Kidney tubule cell (primary cell): ENCODE results near the gene TAF4.
"Not testable (repeated sequence)": the region's sequence is repeated elsewhere in the genome, so short reads cannot be mapped to it uniquely, and the experiment has no call there.

ENCODE experiments used
- DNase-seq: peaks from one replicate; pipeline ENCODE4 v3.0.0-alpha.2; 2018; ENCODE audit warnings: low spot score

Gene TAF4

GRCh38 chr20:62058941-62059340, 6.7 kb downstream of the TAF4 start:
- DNase-seq, result no peak

DNA sequence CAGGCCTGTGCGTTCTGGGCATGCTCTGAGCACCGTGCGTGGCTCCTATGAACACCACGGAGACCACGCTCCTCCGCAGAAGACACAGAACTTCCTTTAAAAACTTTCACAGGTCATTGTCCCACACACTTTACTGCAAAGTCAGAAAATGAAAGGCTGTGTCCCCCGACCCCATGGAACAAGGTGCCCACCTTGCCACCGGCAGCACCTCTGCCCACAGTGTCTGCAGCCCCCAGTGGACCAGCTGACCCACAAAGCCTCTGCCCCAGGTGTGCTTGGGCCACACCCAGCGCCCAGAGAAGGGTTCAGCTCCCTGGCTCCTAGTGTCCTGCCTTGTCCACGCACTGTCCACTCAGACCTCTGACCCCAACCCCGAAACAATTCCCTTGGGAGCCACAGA, 8.7 kb downstream of the TAF4 start:
- no peak for DNase-seq

- DNase-seq, result no peak
These were observed 9.3 kb downstream of the TAF4 start for GRCh38 chr20:62056377-62056776.

- not testable (repeated sequence) for DNase-seq
These were observed 9.9 kb downstream of the TAF4 start for GRCh38 chr20:62055862-62056115.

DNA sequence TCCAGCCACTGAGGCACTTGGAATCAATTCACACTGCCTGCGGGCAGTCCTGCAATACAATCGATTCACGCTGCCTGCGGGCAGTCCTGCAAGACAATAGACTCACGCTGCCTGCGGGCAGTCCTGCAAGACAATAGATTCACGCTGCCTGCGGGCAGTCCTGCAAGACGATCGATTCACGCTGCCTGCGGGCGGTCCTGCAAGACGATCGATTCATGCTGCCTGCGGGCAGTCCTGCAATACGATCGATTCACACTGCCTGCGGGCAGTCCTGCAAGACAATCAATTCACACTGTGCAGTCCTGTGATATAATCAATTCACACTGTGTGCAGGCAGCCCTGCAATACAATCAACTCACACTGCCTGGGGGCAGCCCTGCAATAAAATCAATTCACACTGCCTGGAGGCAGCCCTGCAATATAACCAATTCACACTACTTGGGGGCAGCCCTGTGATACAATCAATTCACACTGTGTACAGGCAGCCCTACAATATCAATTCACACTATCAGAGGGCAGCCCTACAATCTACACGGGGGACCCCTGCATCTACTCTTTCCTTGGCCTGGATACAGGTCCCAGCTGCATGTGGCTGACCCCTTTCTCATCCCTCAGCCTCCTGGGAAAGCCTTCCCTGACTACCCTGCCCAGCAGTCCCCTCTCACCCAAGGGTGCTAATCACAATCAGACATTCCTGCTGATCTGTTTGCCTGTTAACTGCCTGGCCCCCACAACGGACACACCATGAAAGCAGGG, 10.4 kb downstream of the TAF4 start:
- no peak for DNase-seq

DNA sequence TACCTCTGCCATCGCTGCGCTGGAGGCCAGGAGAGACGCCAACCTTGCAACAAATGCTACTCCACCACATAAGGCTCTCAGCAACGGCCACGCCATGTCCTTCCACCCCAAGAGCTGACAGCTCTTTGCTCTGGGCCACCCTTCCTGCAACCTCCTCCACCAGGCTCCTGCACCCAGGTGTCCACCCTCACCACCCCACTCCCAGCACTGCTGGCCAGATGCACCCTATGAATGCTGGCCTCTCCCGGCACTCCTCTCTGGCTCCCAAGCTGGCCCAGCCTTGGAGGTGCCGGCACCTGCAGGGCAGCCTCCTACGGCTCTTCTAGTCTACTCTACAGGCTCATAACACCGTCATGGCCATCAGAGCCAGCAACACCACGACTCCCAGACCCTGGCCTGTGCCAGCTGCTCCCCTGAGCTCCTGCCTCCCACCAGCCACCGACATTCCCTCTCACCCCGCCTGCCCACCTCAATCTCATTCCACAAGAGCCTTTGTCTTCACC, 11.2 kb downstream of the TAF4 start:
- no peak for DNase-seq

GRCh38 chr20:62053465-62054196, 12.1 kb downstream of the TAF4 start:
- DNase-seq, result no peak

DNA sequence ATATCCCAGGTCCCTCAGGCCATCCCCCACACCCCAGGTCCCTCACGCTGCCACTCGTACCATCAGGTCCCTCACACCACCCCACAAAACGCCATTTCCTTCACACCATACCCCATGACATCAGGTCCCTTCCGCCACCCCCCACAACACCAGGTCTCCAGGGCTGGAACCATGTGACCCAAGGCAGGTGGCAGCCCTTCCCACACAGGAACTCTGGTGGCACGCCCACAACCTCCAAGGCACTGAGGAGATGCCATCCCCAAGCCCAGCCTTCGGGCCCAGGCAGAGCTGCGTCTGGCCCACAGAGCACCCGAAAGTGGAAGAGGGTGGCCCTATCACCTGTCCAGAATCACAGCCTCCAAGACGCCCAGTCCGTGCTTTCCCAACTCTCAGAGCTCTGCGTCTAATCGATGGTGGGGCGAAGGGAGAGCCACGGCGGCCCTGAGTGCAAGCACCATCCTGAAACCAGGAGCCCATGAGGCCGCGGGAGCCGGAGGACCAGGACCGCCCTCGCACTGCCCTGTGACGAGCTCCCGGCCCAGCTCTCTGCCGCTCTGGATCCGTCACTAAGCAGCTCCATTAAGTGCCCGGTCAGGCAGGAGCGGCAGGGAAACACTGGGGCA, 12.7 kb downstream of the TAF4 start:
- no peak for DNase-seq

DNA sequence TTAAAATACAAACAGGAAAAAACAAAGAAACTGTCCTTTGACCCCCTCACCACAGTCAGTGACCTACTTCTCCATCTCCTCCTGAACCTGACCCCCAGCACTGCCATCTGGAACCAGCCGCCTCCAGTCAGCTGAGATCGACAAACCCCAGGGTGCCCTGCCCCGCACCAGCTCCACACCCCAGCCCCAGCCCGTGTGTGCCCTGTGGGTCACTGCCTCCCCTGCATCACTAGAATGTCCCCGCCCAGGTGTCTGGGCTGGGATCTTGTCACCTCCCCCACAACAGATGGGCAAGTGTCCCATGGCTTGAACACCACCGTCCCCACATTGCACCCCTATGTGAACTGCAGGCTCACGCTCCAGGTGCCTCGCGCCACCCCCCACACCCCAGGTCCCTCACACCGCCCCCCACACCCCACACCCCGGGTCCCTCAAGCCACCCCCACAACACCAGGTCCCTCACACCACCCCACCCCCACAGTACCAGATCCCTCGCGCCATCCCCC, 13.3 kb downstream of the TAF4 start:
- DNase-seq, result no peak

- no peak for DNase-seq
These were observed 14.0 kb downstream of the TAF4 start for GRCh38 chr20:62051546-62052255.

GRCh38 chr20:62051144-62051543, 14.5 kb downstream of the TAF4 start:
- no peak for DNase-seq

GRCh38 chr20:62050166-62051120, 15.2 kb downstream of the TAF4 start:
- DNase-seq, result no peak

GRCh38 chr20:62049342-62050165, 16.1 kb downstream of the TAF4 start:
- no peak for DNase-seq

GRCh38 chr20:62048821-62049291, 16.8 kb downstream of the TAF4 start:
- DNase-seq, result no peak

DNA sequence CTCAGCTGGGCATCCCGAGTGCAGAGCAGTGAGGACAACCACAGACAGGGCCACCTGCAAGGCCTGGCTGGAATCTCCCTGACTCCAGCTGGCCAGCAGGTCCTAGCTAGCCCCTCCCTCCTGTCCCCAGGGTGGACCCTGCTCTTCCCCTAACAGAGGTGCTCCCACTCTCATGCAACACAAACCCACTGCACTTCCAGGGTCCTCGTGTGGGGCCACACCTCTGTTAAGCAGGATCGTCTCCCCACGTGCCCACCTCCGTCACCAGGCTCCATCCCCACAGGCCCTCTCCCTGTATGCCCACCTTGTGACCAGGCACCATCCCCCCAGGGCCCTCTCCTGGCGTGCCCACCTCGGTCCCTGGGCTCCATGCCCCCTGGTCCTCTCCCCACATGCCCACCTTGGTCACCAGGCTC, 17.3 kb downstream of the TAF4 start:
- no peak for DNase-seq

- DNase-seq, result no peak
These were observed 17.9 kb downstream of the TAF4 start for GRCh38 chr20:62047666-62048345.

GRCh38 chr20:62046431-62046830, 19.2 kb downstream of the TAF4 start:
- DNase-seq, result no peak

DNA sequence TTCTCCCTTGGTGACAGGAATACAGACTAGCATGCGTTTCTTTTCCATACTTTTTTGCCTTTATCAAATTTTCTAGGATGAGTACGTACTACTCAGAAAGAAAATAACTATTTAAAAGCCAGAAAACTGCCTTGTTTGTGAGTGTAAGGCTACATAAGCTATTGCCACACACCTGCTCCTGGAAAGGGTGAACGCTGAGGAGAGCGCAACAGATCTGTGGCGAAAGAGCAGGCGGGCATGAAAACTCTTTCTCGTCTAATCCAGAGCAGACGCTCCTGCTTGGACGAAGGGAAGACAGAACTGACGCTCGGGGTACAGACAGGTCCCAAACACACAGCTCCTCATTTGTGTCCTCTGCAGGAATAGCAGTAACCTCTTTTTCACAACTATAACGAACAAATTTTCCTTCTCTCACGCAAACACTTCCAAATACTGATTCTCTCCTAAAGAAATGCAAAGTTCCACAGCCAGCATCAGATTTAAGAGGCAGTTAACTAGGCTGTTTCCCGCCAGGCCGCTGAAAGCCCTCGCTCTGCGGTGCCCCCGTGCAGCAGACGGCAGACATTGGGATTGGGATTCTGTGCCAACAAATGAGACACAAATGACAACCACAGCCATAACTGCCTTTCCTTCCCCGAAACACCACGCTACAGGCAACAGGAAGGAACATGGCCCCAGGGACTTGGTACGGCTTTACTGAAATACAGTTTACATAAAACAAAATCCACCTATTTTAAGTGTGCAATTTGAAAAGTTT, 20.0 kb downstream of the TAF4 start:
- no peak for DNase-seq

- no peak for DNase-seq
These were observed 20.6 kb downstream of the TAF4 start for GRCh38 chr20:62045118-62045517.
